ENCODE results near the gene TWSG1. TPM values are rescaled to one million over a fixed set of nuclear protein-coding genes. Genes with fewer than 3 reads are reported as not detected.

Gene TWSG1
- total and polyA plus RNA-seq, 2 of the 13 experiments (the other 11 are each of a cell fraction or from before 2014, with no cell fraction given): 6.6 to 9.4 TPM

DNA sequence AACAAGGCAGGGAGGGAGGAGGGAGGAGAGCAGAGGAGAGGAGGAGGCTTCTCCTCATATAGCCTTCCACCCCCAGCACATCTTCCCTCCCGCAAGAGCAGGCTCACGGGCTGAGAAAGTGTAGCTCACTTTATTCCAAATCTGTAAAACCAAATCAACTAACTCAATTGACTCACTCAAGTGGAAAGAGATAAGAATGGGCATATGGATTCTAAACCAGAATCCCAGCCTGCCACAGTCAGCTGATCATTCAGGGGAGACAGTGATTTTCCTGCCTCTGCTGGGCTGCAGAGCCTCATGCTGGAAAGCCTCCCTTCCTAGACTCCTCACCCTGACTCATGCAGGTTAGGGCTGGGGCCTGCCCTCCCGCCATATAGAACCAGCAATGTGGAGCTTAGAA lies 4.2 kb upstream of the TWSG1 start (continued):
- TF ChIP-seq, protein P1, sequence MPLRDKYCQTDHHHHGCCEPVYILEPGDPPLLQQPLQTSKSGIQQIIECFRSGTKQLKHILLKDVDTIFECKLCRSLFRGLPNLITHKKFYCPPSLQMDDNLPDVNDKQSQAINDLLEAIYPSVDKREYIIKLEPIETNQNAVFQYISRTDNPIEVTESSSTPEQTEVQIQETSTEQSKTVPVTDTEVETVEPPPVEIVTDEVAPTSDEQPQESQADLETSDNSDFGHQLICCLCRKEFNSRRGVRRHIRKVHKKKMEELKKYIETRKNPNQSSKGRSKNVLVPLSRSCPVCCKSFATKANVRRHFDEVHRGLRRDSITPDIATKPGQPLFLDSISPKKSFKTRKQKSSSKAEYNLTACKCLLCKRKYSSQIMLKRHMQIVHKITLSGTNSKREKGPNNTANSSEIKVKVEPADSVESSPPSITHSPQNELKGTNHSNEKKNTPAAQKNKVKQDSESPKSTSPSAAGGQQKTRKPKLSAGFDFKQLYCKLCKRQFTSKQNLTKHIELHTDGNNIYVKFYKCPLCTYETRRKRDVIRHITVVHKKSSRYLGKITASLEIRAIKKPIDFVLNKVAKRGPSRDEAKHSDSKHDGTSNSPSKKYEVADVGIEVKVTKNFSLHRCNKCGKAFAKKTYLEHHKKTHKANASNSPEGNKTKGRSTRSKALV (CRISPR knock-in tag; IDR thresholded peaks at IDR 0.05): no peak
- TF ChIP-seq BRCA1 (CRISPR knock-in tag; IDR thresholded peaks at IDR 0.05) (no peak), ZNF138 (CRISPR knock-in tag; IDR thresholded peaks at IDR 0.05; ENCODE audit: low read depth) (no peak), BRD4 (CRISPR knock-in tag; IDR thresholded peaks at IDR 0.05) (no peak), ERF (CRISPR knock-in tag; IDR thresholded peaks at IDR 0.05) (no peak), ETV5 (CRISPR knock-in tag; IDR thresholded peaks at IDR 0.05; ENCODE audit: borderline replicate concordance) (no peak), PRDM10 (CRISPR knock-in tag; IDR thresholded peaks at IDR 0.05; ENCODE audit: low read depth) (no peak), STAG1 (CRISPR knock-in tag; IDR thresholded peaks at IDR 0.05) (no peak), ZNF768 (CRISPR knock-in tag; IDR thresholded peaks at IDR 0.05) (no peak)

All from HepG2 (cell line).